IPS-18c (cell line): ENCODE results near the gene STX8.

Experiments
- H3K4me3 ChIP-seq: 2 replicates; pipeline ENCODE4 v1.7.0; 2013; ENCODE audit warnings: low read depth, mild to moderate bottlenecking, low read length, moderate library complexity; ENCODE audit not compliant: insufficient read depth
- H3K9me3 ChIP-seq: one replicate; pipeline ENCODE4 v1.6.1; 2013; ENCODE audit warnings: mild to moderate bottlenecking, low read length, moderate library complexity; ENCODE audit not compliant: control insufficient read depth, insufficient read depth

STX8 gene

DNA sequence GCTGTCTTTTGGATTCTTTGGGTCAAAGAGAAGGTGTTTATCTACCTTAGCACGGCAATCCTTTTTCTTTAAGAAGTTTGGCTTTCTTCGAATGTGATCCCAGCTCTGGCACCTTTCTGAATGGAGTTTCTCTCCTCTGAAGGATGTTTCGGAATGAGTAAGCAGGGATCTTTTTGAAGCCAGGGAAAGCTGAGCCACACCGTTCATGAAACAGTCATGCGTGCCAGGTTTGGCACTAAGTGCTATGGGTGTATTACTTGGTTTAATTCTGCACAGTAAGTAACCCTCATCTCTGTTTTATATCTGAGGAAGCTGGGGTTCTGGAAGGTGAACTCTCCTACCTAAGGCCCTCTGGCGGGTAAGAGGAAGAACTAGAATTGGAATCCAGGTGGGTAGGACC is 319.8 kb downstream of the STX8 start:
- Histone ChIP-seq H3K9me3 (no peaks in the 10 kb centered on the region), H3K4me3 (no peak overlapping the region)

DNA sequence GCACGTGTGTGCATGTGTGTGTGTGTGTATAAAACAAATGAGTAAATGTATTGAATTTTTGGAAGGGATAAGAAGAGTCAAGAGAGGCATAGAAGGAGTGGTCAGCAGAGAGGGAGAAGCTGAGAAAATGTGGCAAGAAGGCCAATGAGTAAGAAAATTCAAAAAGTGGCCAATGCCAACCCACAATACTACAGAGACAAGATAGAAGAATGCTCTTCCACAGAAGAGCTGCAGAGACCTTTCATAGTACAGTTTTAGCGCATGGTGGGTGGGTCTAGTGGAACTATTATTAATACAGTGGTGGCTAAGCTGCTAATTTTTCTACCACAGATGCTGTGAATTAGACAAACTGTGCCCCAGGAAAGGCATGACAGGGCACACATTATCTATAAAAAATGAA is 320.8 kb downstream of the STX8 start:
- Histone ChIP-seq H3K9me3 (no peaks in the 10 kb centered on the region), H3K4me3 (no peak overlapping the region)

DNA sequence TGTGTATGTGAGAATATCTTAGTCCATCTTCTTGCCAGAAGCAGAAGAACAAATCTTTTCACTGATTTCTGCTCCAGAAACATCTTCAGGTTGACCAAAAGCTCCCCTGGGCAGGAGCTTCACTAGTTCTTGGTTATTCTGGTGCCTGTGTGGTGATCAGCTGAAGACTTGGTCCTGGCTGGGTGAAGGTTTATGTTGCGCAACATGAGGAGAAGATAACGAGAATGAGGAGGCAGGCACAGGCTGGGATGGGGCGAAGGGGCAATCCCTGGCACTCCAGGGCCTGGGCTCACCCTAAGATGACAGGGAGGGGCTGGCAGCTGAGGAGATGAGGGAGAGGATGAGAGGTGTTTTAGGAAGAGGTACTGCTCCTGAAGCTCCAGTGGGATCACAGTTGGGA is 322.3 kb downstream of the STX8 start:
- no peak overlapping the region for H3K4me3 ChIP-seq
- H3K9me3 ChIP-seq, result no peaks in the 10 kb centered on the region

DNA sequence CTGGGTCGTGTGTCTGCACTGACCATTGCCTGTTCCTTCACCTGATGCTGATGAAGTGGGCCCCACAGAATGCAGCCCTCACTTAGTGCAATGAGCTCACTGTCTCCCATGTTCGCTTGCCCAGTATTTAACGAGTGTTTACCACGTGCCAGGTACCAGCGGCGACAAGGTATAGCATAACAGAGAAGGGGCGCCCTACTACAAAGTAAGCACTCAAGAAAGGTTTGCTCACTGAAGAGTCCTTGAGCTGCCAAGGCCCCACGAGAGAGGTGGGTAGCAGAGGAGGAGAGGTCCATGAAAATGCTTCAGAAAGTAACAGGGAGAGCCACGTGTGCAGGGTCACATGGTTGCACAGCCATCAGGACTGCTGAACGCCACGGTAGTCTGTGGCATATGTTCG is 324.3 kb downstream of the STX8 start:
- Histone ChIP-seq H3K4me3 (no peak overlapping the region), H3K9me3 (no peaks in the 10 kb centered on the region)

DNA sequence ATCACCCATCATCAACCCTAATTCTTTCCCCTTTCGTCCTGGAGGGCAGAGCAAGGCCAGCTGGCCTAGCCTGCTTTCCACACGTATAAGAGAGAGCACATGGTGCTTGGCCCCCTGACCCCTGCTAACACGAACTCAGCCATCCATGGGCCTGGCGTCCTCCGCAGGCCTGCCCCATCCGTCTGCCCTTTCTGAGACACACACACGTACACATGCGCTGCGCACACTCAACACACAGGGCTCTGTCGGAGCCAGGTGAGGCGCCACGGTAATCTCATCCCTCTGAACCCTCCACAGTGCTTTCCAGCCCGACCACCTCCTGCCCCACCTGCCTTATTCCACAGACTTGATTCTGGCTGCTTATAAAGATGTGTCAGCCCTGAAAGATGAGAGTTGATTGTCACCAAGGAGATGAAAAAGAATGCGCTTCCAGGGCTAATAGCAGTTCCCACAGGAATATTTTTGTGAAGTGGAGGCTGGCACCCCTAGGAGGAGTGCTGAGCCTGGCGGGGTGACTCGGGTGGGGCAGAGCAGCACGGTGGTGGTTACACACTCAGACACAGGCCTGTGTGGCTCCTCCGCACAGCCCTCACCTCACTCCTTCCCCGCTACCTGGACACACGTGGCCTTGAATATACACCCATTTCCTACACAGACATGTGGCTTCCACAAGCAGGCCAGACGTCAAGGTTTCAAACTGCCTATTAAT is 326.2 kb downstream of the STX8 start:
- Histone ChIP-seq H3K4me3 (no peak overlapping the region), H3K9me3 (no peaks in the 10 kb centered on the region)

DNA sequence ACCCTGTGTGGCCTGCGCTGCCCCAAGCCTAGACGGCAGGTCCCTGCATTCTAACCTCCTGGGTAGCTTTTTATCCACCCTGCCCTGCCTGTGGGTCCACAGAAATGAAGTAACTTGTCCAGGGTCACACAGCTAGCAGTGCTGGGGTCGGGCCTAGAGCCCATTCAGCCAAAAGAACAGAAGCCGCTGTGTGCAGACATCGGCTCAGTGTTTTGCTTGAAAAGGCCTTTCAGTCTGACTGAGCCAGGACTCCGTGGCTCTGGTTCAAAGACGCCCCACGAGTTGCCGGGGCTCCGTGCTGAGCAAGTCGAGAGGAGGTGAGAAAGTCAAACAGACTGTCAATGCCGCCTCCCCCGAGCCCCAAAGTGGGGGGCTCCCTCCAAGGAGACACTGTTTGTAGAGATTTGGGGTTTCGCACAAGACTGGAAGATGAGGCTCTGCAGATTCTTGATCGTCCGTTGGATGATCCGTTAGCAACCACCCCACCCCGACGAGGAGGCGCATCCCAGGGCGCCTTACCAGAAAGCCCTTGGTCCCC is 328.1 kb downstream of the STX8 start:
- no peaks in the 10 kb centered on the region for H3K9me3 ChIP-seq
- no peak overlapping the region for H3K4me3 ChIP-seq

DNA sequence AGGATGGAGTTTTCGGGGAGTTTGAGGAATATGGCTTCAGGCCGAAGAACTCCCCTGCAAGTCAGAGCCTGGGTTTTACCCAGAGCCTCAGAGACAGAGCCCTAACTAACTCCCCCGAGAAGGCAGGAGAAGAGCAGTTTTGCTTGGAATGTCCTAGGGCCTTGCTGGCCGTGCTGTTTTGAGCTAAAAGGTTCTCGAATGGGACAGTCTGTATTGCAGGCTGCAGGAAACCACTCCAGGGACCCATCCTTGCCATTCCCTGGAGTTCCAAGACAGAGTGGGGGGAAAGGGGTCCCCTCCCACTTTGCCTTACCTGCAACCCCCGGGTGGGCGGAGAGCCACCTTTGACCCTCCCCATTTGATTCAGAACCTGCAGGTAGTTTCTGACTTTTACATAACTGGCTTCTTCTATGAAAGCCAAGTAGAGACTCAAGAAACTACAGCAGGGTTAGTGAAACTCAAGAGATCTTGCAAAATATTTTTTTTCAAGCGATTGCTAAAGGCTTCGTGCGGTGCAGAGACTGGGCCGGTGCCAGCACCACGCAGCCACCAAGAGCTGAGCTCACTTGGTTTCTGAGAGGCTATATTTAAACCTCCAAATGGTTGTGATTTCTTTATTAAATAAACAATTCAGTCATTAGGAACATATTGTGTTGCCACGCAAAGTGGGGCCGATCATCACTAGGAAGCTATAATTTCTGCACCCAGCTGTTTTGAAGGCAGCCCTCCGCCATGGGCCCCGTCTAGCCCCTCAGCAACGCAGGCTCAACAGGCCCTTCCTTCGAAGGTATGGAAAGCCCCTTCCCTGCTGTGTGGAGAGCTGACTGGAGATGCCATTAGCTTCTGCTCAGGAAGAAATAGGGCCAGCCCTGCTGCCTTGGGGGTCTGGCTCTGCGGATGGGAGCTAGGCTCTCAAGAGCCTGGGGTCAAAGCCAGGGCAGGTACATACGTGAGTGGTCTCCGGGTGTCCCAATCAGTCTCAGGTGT is 331.3 kb downstream of the STX8 start:
- Histone ChIP-seq H3K4me3 (no peak overlapping the region), H3K9me3 (no peaks in the 10 kb centered on the region)

DNA sequence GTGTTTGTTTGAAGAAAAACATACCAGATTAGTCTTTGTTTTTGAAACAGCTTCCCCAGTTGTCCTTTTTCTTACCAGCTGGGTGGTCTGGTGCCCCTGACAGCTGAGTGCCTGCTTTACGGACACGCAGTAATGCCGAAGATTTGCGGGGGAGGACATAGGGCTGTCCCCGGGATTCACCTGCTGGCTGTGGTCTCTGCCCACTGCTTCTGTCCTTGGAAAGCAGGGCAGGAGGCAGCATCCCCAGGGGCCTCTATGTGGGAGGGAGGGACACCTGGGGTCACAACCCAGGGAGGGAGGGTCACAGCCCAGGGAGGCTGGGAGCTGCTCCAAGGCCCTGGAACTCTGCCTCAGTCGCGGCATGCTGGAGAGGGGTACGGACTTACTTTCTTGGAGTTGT is 332.6 kb downstream of the STX8 start:
- Histone ChIP-seq H3K4me3 (no peak overlapping the region), H3K9me3 (no peaks in the 10 kb centered on the region)

DNA sequence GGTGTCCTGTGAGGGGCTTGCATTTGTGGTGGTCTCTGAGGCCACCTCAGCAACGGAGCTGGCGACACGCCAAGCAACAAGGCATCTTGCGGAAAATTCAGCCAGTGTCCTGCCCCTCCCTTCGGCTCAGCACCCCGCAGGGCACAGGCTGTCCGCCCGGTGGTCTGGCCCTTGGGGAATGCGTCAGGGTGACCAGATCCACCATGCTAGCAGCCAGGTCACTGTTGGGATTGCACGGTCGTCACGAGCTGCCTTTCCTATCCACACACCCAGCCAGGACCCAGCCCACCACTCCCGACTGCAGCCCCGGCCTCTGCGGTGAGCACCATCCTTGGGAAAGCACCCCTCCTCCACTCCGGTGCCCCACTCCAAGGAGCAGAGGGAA is 333.1 kb downstream of the STX8 start:
- Histone ChIP-seq H3K4me3 (no peak overlapping the region), H3K9me3 (no peaks in the 10 kb centered on the region)

DNA sequence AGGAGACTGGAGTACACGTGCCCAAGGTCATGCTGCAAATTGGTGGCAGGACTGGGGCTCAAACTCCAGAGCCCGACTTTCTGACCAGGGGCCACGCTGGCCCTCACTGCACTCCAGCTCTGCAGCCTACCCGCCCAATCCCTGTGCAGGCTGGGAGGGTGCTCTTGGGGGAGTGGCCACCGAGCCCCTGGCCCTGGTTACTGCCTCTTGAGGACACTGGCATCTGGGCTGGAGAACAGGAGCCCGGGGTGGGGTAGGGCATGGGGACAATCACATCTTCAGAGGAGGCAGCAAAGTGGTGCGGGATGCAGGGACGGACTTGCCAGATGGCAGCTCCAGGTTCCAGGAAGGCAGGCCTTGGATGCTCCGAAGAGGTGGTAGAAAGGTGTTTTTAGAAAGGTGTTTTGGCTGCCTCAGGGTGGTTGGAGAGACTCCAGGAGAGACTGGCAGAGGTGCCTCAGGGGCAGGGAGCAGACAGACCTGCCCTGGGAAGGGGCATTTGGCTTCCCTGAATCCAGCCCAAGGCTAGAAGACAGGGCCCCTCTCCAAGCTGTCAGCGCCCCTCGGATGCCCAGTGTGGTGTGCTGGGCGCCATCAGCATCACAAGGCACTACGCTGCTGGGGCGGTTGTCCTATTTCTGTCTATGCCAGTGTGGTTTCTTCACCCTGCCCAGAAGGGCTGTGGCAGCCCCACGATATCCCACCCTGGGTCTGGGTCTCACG is 333.7 kb downstream of the STX8 start:
- Histone ChIP-seq H3K9me3 (no peaks in the 10 kb centered on the region), H3K4me3 (no peak overlapping the region)

DNA sequence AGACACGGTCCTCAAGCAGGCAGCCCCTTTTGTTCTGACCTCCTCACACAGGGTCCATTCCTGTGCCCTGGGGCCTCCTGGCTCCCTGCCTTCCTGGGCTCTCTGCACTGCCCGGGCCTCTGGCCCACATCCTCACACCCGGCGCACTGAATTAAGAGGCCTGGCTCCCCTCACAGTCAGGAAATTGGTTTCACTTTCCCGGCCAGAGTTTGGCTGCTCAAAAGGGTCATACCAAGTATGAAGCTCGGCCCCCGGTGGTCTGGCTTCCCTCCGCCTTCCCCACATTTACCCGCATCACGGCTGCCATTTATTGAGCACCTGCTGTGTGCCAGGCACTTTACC is 334.3 kb downstream of the STX8 start:
- H3K9me3 ChIP-seq, result no peaks in the 10 kb centered on the region
- H3K4me3 ChIP-seq, result no peak overlapping the region

DNA sequence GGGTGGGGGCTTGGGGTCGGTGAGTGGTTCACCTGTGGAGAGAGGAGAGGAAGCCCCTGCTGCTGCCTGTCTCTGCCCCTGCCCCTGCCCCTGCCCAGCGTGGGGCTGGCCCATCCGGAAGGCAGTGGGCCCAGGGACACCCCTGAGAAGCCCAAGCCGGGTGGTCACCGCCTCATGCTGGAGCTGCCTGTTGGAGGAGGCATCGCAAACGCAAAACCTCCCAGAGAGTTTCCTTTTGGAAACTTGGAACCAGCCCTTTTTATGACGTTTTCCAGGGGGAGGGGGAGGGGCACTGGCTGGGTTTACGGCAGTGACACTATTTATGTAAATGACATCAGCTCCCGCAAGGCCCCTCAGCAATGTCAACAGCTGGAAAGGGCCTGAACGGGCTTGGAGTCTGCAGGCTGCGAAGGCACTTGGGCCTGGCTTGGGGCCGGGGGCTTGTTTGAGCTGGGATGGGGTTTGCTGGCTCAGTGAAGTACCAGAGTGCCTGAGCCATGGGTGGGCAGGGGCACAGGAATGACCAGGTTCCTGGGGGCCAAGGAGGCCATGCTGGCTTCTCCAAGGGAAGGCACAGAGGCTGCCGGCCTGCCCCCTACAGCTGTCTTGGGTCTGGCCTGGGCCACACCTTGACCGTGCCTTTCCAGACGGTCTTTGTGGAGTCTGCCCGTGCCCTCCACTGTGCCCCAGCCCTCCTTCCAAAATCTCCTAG is 334.8 kb downstream of the STX8 start:
- H3K4me3 ChIP-seq, result peak overlapping the region; percentile 41

DNA sequence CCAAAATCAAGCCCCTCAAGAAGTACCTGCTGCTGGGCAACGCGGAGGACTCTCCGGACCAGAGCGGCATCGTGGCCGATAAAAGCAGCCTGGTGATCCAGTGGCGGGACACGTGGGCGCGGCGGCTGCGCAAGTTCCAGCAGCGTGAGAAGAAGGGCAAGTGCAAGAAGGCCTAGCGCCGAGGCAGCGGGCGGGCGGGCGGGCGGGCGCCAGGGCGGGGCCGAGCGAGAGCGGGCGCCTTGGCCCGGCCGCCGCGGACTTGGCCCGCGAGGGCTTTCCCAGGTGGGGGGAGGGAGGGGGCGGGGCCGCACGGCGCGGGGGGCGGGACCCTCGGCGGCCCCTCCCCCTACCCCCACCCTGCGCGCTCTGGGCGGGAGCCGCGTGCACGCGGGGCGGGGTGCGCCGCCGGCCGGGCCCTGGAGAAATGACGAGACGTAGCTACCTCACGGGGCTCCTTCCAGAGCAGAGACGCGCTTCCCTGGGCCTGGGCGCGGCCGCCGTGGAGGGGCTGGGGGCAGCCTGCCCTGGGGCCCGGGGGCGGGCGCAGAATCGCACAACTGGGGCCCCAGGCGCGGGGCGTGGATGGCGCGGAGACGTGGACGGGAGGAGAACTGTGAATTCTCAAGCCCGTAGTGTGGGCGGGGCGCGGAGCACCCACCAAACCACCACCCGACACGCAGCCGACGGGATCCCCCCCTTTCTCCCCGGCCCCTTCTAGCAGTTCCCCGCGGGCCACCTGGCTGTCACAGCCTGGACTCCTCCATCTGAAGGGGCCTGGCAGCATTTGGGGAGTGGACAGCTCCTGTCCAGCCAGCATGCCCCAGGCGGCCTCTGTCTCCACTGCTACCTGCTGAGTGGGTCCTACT is 335.6 kb downstream of the STX8 start:
- Histone ChIP-seq H3K4me3 (peak overlapping the region; percentile 41), H3K9me3 (no peaks in the 10 kb centered on the region)

More for the DNA sequence above, 334.8 kb downstream of the STX8 start:
- H3K9me3 ChIP-seq, result no peaks in the 10 kb centered on the region

DNA sequence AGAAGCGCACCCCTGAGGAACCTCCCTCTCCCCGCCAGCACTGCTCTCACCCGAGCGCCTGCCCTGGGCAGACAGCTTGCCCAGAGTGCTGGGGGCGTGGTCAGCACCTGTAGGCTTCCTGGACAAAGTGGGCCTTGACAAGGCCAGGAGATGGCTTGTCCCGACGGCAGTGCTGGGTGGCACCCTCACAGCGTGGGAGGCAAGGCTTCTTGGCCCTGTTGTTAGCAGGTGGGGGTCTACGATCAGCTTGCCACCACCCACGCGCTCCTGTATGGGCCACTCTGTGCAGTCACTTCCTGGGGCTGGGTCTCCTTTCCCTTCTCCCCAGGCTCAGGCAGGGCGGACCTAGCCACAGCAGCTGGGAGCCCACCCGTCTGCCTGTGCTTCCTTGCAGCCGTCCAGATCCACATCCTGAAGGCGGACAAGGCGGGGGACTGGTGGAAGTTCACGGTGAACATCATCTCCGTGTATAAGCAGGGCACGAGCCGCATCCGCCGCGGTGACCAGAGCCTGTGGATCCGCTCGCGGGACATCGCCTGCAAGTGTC is 336.3 kb downstream of the STX8 start:
- peak overlapping the region; percentile 36; the same call in 1 of the 2 replicates for H3K4me3 ChIP-seq

DNA sequence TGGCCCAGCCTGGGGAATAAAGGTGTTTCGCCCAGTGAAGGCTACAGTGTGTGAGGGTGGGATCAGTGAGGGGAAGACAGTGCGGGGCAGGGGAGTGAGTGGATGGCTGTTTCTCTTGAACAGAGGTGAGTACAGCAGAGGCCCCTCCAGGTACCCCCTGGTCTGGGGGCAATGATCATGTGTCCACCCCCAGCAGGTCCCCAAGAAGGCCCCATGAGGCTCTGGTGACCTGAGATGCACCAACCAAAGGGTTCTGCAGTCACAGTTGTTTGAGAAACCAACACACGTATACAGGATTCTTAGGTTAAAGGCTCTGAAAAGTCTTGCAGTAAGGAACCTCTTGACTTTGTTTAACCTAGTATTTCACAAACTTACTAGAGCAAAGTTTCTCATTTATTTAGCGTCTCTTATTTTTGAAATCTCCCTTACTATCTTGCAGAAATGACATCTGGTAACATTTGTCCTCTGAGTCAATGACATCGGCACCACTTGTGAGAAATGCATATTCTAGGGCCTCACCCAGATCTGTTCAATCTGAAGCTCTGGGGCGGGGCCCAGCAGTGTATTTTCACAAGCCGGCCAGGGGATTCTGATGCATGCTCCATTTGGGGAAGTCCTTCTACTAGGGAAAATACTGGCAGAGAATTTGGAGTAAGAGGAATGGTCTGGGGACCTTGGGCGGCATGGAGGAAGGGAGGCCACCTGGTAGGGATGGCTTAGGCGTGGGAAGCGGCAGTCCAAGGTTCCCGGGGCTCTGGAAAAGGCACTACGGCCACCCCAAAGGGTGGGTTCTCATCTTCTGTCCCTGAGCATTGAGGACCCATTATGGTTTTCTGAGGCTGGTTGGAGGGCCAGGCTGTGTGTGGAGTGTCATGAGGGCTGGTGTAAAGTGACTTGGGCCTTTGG is 337.0 kb downstream of the STX8 start:
- Histone ChIP-seq H3K9me3 (no peaks in the 10 kb centered on the region), H3K4me3 (no peak overlapping the region)

More for the DNA sequence above, 336.3 kb downstream of the STX8 start:
- no peaks in the 10 kb centered on the region for H3K9me3 ChIP-seq
